Liver (tissue), 9 donors: Measurements from ENCODE around the gene FGF14. TPM values are rescaled to one million over a fixed set of nuclear protein-coding genes. Genes with fewer than 3 reads are reported as not detected.

Experiments used
- DNase-seq: peaks from one replicate; pipeline ENCODE4 v3.0.0-alpha.2; 2017; ENCODE audit warnings: low spot score
- H3K27ac ChIP-seq, 2 donors: one replicate each; pipeline ENCODE4 v1.7.0; 2013; ENCODE audit warnings: inconsistent platforms in 2 of 2, low read length in 2 of 2, control low read depth in 1 of 2, low read depth in 1 of 2, mild to moderate bottlenecking in 1 of 2
- H3K27me3 ChIP-seq, 4 donors: one replicate each; pipeline versions ENCODE4 v1.6.1 to v1.7.0; 2013; ENCODE audit warnings: low read length in 3 of 4, inconsistent platforms in 1 of 4, mild to moderate bottlenecking in 1 of 4, moderate library complexity in 1 of 4; ENCODE audit not compliant: control insufficient read depth in 4 of 4, insufficient read depth in 4 of 4
- H3K36me3 ChIP-seq, 4 donors: one replicate each; pipeline versions ENCODE4 v1.6.1 to v1.7.0; 2013; ENCODE audit warnings: low read length in 3 of 4, mild to moderate bottlenecking in 3 of 4, low read depth in 1 of 4, moderate library complexity in 1 of 4; ENCODE audit not compliant: control insufficient read depth in 4 of 4, insufficient read depth in 3 of 4
- H3K4me1 ChIP-seq, 4 donors: one replicate each; pipeline versions ENCODE4 v1.6.1 to v1.7.0; 2013; ENCODE audit warnings: low read length in 3 of 4, mild to moderate bottlenecking in 3 of 4, moderate library complexity in 1 of 4; ENCODE audit not compliant: control insufficient read depth in 4 of 4, insufficient read depth in 4 of 4
- H3K4me3 ChIP-seq, 3 donors: one replicate each; pipeline versions ENCODE4 v1.6.1 to v1.7.0; 2013; ENCODE audit warnings: low read length in 3 of 3, control low read depth in 1 of 3, low read depth in 1 of 3, mild to moderate bottlenecking in 1 of 3
- H3K9ac ChIP-seq, 2 donors: one replicate each; pipeline ENCODE4 v1.7.0; 2013; ENCODE audit warnings: low read length in 2 of 2, mild to moderate bottlenecking in 2 of 2, moderate library complexity in 2 of 2, control low read depth in 1 of 2, low read depth in 1 of 2
- H3K9me3 ChIP-seq, 4 donors: one replicate each; pipeline versions ENCODE4 v1.6.1 to v1.7.0; 2013; ENCODE audit warnings: low read length in 3 of 4; ENCODE audit not compliant: control insufficient read depth in 4 of 4
- ATF3 ChIP-seq: IDR thresholded peaks from 2 replicates; pipeline ENCODE4 v1.6.1; 2016; ENCODE audit warnings: antibody characterized with exemption
- EGR1 ChIP-seq, 2 donors: IDR thresholded peaks; 2 replicates each; pipeline ENCODE4 v1.6.1; 2016 to 2018; ENCODE audit warnings: antibody characterized with exemption in 2 of 2, low read depth in 2 of 2
- FOXA1 ChIP-seq: IDR thresholded peaks from 2 replicates; pipeline ENCODE4 v1.6.1; 2016; ENCODE audit warnings: antibody characterized with exemption
- FOXA2 ChIP-seq: IDR thresholded peaks from 2 replicates; pipeline ENCODE4 v1.6.1; 2016; ENCODE audit warnings: antibody characterized with exemption
- GABPA ChIP-seq, 2 donors: IDR thresholded peaks in 1 of 2; conservative IDR thresholded peaks in 1 of 2; 2 replicates each; pipeline ENCODE4 v1.6.1; 2016; ENCODE audit warnings: antibody characterized with exemption in 2 of 2, mild to moderate bottlenecking in 1 of 2, moderate library complexity in 1 of 2
- HNF4A ChIP-seq, 2 donors: conservative IDR thresholded peaks; 2 replicates each; pipeline ENCODE4 v1.6.1; 2016; ENCODE audit warnings: antibody characterized with exemption in 2 of 2, mild to moderate bottlenecking in 2 of 2
- HNF4G ChIP-seq: IDR thresholded peaks from 2 replicates; pipeline ENCODE4 v1.6.1; 2016; ENCODE audit warnings: antibody characterized with exemption
- JUND ChIP-seq, 2 donors: IDR thresholded peaks; 2 replicates each; pipeline ENCODE4 v1.6.1; 2016; ENCODE audit warnings: antibody characterized with exemption in 2 of 2
- MAX ChIP-seq: IDR thresholded peaks from 2 replicates; pipeline ENCODE4 v1.6.1; 2016; ENCODE audit warnings: antibody characterized with exemption
- NR2F2 ChIP-seq: IDR thresholded peaks from 2 replicates; pipeline ENCODE4 v1.6.1; 2016; ENCODE audit warnings: antibody characterized with exemption
- RAD21 ChIP-seq, 2 donors: IDR thresholded peaks; 2 replicates each; pipeline ENCODE4 v1.6.1; 2016; ENCODE audit warnings: antibody characterized with exemption in 2 of 2, mild to moderate bottlenecking in 2 of 2
- RXRA ChIP-seq, 2 donors: IDR thresholded peaks; 2 replicates each; pipeline ENCODE4 v1.6.1; 2017 to 2018; ENCODE audit warnings: antibody characterized with exemption in 2 of 2, mild to moderate bottlenecking in 1 of 2
- SP1 ChIP-seq: IDR thresholded peaks from 2 replicates; pipeline ENCODE4 v1.6.1; 2018; ENCODE audit warnings: antibody characterized with exemption, mild to moderate bottlenecking
- TAF1 ChIP-seq: conservative IDR thresholded peaks from 2 replicates; pipeline ENCODE4 v1.6.1; 2016; ENCODE audit warnings: antibody characterized with exemption, mild to moderate bottlenecking
- YY1 ChIP-seq: IDR thresholded peaks from 2 replicates; pipeline ENCODE4 v1.6.1; 2016; ENCODE audit warnings: antibody characterized with exemption, mild to moderate bottlenecking
- ZBTB33 ChIP-seq: IDR thresholded peaks from 2 replicates; pipeline ENCODE4 v1.6.1; 2016; ENCODE audit warnings: antibody characterized with exemption
- WGBS: extraction: QIAGEN DNeasy Blood & Tissue Kit; methylation state at CpG from one replicate; pipeline ENCODE4 v1.1.7; 2013; 5-methylcytosine and 5-hydroxymethylcytosine counted together
- polyA plus RNA-seq, 2 donors: library from polyadenylated mRNA; stranded (reverse) in 1 of 2; unstranded in 1 of 2; fragments of 200-250 nt in 1 of 2; fragments of >200 nt in 1 of 2; fragmentation: Nextera tagmentation in 1 of 2; extraction: Ambion mirVana in 1 of 2; gene quantifications; one replicate each; pipeline versions ENCODE4 v1.2.1 to v1.2.3, GENCODE V29; 2013 to 2015
- total RNA-seq, 2 donors: library from RNA; depleted of rRNA; stranded (reverse); fragments of >200 nt; gene quantifications; one replicate each; pipeline ENCODE4 v1.2.3, GENCODE V29; 2014
- TF ChIP-seq, protein P1 (sequence below): fragments of 150-350 bp; IDR thresholded peaks from 2 replicates; pipeline ENCODE4 v1.5.1; 2017; ENCODE audit warnings: improper control_type of control experiment, low read depth, low read length; ENCODE audit not compliant: missing input control
- TF ChIP-seq, protein P2 (sequence below): IDR thresholded peaks from 2 replicates; pipeline ENCODE4 v1.6.1; 2016; ENCODE audit warnings: antibody characterized with exemption, mild to moderate bottlenecking
- donor health status: healthy.
- donor health status: healthy.
- donor health status: healthy.
- donor health status: healthy.
- donor health status: healthy.

The FGF14 gene
- total and polyA plus RNA-seq, 4 donors: 0.05 to 3.3 (median 1.0) TPM

DNA sequence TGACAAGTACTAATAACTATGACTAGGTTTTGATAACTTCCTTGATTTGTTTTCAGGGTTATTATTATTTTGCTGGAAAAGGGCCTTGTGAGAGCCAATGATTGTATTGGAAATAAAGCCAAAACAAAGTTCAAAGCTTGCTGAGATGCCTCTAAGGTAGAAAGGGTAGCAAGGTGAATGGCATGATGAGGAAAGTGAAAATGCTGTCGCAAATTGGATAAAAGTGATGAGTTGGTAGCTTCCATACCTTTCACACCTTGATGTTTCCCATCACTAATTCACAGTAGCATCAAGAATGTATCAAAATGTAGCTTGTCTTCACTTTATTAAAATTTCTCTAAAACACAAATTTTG, 259.4 kb downstream of the FGF14 start:
- no peaks in the 10 kb centered on the region for H3K9me3 ChIP-seq
- WGBS: 40% methylated on average over 1 of the region's 1 CpG
- no peaks in the 10 kb centered on the region for H3K27me3 ChIP-seq
- H3K4me1 ChIP-seq: peaks cover under 1 to 12% (median 6%) of the 10 kb centered on the region in 4 donors
- TF ChIP-seq HNF4A (conservative IDR thresholded peaks at IDR 0.05): peak; percentile 18 to 43
- TF ChIP-seq RXRA (IDR thresholded peaks at IDR 0.05): peak in 1 of 2 donors; percentile 35
- TF ChIP-seq RAD21 (IDR thresholded peaks at IDR 0.05): peak in 1 of 2 donors; percentile 32
- no peak for TF ChIP-seq SP1
- peak overlapping the region in 1 of 2 donors; percentile 14 for H3K27ac ChIP-seq
- H3K36me3 ChIP-seq: no peaks in the 10 kb centered on the region
- DNase-seq: no peak
- H3K4me3 ChIP-seq: no peak overlapping the region
- no peak overlapping the region for H3K9ac ChIP-seq

DNA sequence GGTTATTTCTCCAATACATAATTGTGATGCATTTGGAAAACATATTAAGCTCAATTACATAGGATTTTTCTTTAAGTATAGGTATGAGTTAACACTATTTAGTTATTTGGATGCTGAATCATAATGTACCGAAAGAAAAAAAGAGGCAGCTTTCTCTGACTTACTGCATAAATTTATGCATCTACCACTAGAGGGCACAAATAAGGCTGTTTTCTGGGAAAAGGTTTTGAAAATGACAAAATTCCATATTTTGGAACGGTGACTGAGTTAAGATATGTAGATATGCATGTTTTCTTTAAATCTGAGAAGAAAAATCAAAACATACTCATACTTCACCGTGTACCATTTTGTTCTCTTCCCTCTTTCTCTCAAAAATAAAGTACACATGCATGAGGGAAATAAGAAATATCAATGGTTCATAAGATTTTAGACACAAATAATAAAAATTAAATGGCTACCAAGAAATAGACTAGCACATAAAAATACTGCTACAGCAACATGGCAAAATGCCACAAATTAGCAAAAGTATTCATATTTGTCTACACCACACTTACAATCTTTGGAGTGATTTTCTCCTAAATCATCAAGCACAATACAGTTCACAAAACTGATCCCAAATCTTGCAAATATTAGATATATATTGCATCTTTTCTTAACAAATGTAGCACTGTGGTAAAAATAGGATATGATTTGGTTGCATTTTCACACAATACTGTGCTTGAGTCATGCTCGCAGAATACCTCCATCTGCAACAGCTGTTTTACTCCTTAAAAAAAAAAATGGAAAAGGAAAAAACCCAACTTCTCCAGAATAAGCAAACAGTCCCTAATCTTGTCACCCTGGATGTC, 260.0 kb downstream of the FGF14 start:
- Histone ChIP-seq H3K36me3 (no peaks in the 10 kb centered on the region), H3K27ac (peak overlapping the region in 1 of 2 donors; percentile 14), H3K4me3 (no peak overlapping the region), H3K9ac (no peak overlapping the region), H3K27me3 (no peaks in the 10 kb centered on the region), H3K9me3 (no peaks in the 10 kb centered on the region), H3K4me1 (peaks cover 0 to 13% (median 6%) of the 10 kb centered on the region in 4 donors)
- TF ChIP-seq JUND (IDR thresholded peaks at IDR 0.05) (no peak), NR2F2 (no peak), ATF3 (no peak), EGR1 (IDR thresholded peaks at IDR 0.05; ENCODE audit: low read depth in 2 of 2) (no peak), FOXA1 (no peak), RAD21 (IDR thresholded peaks at IDR 0.05) (peak; percentile 84 to 89), RXRA (IDR thresholded peaks at IDR 0.05) (no peak), GABPA (IDR thresholded peaks at IDR 0.05 in 1 of 2, conservative IDR thresholded peaks at IDR 0.05 in 1 of 2) (no peak), ZBTB33 (no peak), TAF1 (no peak), MAX (no peak), SP1 (no peak), HNF4G (no peak), HNF4A (conservative IDR thresholded peaks at IDR 0.05) (no peak), YY1 (no peak), FOXA2 (no peak)
- TF ChIP-seq, protein P1, sequence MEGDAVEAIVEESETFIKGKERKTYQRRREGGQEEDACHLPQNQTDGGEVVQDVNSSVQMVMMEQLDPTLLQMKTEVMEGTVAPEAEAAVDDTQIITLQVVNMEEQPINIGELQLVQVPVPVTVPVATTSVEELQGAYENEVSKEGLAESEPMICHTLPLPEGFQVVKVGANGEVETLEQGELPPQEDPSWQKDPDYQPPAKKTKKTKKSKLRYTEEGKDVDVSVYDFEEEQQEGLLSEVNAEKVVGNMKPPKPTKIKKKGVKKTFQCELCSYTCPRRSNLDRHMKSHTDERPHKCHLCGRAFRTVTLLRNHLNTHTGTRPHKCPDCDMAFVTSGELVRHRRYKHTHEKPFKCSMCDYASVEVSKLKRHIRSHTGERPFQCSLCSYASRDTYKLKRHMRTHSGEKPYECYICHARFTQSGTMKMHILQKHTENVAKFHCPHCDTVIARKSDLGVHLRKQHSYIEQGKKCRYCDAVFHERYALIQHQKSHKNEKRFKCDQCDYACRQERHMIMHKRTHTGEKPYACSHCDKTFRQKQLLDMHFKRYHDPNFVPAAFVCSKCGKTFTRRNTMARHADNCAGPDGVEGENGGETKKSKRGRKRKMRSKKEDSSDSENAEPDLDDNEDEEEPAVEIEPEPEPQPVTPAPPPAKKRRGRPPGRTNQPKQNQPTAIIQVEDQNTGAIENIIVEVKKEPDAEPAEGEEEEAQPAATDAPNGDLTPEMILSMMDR: peak; percentile 72
- TF ChIP-seq, protein P2, sequence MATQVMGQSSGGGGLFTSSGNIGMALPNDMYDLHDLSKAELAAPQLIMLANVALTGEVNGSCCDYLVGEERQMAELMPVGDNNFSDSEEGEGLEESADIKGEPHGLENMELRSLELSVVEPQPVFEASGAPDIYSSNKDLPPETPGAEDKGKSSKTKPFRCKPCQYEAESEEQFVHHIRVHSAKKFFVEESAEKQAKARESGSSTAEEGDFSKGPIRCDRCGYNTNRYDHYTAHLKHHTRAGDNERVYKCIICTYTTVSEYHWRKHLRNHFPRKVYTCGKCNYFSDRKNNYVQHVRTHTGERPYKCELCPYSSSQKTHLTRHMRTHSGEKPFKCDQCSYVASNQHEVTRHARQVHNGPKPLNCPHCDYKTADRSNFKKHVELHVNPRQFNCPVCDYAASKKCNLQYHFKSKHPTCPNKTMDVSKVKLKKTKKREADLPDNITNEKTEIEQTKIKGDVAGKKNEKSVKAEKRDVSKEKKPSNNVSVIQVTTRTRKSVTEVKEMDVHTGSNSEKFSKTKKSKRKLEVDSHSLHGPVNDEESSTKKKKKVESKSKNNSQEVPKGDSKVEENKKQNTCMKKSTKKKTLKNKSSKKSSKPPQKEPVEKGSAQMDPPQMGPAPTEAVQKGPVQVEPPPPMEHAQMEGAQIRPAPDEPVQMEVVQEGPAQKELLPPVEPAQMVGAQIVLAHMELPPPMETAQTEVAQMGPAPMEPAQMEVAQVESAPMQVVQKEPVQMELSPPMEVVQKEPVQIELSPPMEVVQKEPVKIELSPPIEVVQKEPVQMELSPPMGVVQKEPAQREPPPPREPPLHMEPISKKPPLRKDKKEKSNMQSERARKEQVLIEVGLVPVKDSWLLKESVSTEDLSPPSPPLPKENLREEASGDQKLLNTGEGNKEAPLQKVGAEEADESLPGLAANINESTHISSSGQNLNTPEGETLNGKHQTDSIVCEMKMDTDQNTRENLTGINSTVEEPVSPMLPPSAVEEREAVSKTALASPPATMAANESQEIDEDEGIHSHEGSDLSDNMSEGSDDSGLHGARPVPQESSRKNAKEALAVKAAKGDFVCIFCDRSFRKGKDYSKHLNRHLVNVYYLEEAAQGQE: no peak
- 28% methylated on average over 4 of the region's 4 CpGs for WGBS
- no peak for DNase-seq
